ENCODE results near the gene TMEM179B.
"Not testable (repeated sequence)": the region's sequence is repeated elsewhere in the genome, so short reads cannot be mapped to it uniquely, and the experiment has no call there.

DNA sequence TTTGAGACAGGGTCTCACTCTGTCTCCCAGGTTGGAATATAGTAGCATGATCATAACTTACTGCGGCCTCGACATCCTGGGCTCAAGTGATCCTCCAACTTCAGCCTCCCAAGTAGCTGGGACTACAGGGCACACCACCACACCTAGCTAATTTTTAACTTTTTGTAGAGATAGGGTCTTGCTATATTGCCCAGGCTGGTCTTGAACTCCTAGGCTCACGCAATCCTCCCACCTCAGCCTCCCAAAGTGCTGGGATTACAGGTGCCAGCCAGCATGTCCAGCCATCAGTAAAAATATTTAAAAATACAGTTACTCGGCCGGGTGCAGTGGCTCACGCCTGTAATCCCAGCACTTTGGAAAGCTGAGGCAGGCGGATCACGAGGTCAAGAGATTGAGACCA is 40.9 kb downstream of the TMEM179B start:
- TF ChIP-seq POLR2AphosphoS5 (IDR thresholded peaks at IDR 0.05; ENCODE audit: low read depth, low read length); POLR2A (IDR thresholded peaks at IDR 0.05; ENCODE audit: low read depth, low read length); TAF1 (IDR thresholded peaks at IDR 0.05; ENCODE audit: borderline replicate concordance, low read depth, low read length): not testable (repeated sequence)

All from GM12892 (cell line).